GM12873 (cell line): Measurements from ENCODE around the gene KATNB1.

ENCODE experiments used
- CTCF ChIP-seq: IDR thresholded peaks from 2 replicates; pipeline ENCODE4 v1.5.1; 2012; ENCODE audit warnings: low read depth, mild to moderate bottlenecking, moderate library complexity, low read length, control low read depth; ENCODE audit not compliant: insufficient read depth; ENCODE audit errors: missing control alignments

The KATNB1 gene

DNA sequence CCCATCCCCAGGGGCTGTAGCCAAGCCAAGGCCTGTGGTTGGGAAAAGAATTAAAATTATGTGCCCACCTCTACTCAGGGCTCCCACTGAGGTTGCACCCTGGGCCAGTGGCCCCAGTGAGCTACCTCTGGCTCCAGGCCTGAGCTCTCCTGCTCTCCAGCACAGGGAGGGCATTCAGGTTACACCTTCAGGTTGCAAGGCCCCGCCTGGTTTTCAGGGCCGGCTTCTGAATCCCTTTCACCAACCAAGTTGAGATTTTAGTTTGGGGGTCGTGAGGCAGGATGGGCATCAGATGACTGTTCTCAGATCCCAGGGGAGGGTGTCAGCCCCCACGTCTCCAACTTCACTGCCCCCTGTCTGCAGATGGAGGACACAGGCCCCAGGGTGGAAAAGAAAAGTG lies 8.0 kb upstream of the KATNB1 start:
- no peak for TF ChIP-seq CTCF

GRCh38 chr16:57728336-57729181 lies 7.0 kb upstream of the KATNB1 start:
- no peak for TF ChIP-seq CTCF

DNA sequence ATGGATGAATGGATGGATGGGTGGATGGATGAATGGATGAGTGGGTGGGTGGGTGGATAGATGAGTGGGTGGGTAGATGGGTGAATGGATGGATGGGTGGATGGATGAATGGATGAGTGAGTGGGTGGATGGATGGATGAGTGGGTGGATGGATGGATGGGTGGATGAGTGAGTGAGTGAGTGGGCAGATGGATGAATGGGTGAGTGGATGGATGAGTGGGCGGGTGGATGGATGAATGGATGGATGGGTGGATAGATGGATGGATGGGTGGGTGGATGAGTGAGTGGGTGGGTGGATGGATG lies 6.4 kb upstream of the KATNB1 start:
- TF ChIP-seq CTCF, result no peak

DNA sequence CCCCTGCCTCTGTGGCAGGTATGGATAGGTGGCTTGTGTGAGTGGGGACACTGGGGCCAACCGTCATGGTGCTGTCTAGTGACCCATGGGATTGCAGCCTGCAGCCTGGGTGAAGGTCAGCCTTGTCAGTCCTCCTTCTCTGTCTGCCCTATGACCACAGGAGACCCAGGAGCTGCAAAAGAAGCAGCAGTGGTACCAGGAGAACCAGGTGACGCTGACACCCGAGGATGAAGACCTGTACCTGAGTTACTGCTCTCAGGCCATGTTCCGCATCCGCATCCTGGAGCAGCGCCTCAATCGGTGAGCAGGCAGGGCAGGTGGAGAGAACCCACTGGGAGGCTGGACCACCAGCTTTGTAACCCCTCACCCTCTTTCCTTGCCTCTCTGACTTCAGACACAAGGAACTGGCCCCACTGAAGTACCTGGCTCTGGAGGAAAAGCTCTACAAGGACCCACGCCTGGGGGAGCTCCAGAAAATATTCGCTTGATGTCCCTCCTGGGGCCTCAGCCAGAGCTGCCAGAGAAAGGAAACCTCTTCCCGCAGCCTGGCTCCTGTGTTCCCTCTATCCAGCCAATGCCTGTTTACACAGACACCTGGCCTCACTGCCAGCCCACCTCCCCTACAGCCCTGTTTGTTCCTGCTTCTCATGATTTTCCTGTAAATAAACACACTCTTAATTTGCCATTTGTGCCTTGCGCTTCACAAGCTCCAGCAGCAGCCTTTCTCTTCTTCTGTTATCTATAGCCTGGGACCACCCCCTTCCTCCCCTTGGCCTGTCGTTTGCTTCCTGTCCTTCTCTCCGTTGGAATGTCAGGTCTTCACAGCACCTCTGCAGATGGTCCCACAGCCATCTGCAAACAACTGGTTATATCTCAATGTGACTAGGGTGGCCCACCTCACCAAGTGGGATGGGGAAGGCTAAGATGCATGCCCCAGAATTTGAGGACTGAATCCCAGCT lies 4.5 kb upstream of the KATNB1 start:
- no peak for TF ChIP-seq CTCF

DNA sequence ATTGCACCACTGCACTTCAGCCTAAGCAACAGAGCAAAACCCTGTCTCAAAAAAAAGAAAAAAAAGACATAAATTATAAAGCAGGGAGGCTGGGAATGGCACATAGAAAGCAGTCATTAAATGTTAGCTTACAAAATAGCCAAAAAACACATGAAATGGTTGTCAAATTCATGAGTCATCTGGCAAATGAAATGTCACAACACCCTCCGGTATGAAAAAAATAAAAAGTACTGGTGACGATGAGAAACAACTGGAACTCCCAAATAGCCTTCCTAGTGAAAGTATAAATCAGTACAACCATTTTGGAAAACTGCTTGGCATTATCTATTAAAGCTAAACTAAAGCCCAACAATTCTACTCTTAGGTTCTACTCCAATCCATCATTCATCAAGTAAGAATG lies 3.5 kb upstream of the KATNB1 start:
- TF ChIP-seq CTCF, result no peak

DNA sequence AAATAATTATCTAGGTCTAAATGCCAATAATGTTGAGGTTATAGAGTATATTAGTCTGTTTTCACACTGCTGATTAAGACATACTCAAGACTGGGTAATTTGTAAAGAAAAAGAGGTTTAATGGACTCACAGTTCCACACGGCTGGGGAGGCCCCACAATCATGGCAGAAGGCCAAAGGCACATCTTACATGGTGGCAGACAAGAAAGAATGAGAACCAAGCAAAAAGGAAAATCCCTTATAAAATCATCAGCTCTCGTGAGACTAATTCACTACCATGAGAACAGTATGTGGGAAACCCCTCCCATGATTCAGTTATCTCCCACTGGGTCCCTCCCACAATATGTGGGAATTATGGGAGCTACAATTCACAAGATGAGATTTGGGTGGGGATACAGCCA lies 2.9 kb upstream of the KATNB1 start:
- no peak for TF ChIP-seq CTCF

GRCh38 chr16:57734308-57734924 lies 1.2 kb upstream of the KATNB1 start:
- no peak for TF ChIP-seq CTCF
